Caco-2 (cell line): ENCODE data around the gene MON2. TPM values are rescaled to one million over a fixed set of nuclear protein-coding genes. Genes with fewer than 3 reads are reported as not detected.

Experiments
- BruUV-seq: library from RNA; stranded (reverse); fragments of 400-500 nt; replicated peaks from 2 replicates; lab custom pipeline; 2021; lab: Mats Ljungman, UMichigan
- CTCF ChIA-PET: fragments of 300-600 bp; sonication (Branson Sonifier 250); formaldehyde crosslinking; loops from one replicate; lab custom pipeline; 2022; ENCODE audit warnings: antibody characterized with exemption; lab: Charles Lee
- POLR2A ChIA-PET: fragments of 300-600 bp; sonication (Branson Sonifier 250); formaldehyde crosslinking; loops from one replicate; lab custom pipeline; 2022; ENCODE audit warnings: antibody characterized with exemption; lab: Charles Lee
- DNase-seq, 2 experiments: peaks; one replicate each; pipeline versions ENCODE4 v3.0.0 to v3.0.0-alpha.2; 2020 to 2022
- H3K27me3 ChIP-seq: replicated peaks from 2 replicates; pipeline ENCODE4 v1.6.0; 2011; ENCODE audit warnings: low read length; ENCODE audit not compliant: control insufficient read depth, insufficient read depth
- H3K36me3 ChIP-seq: 2 replicates; pipeline ENCODE4 v1.5.1; 2011; ENCODE audit warnings: low read length; ENCODE audit not compliant: control insufficient read depth, insufficient read depth
- H3K4me1 ChIP-seq: fragments of 250-450 bp; sonication (Bioruptor Pico); 2 replicates; pipeline ENCODE4 v1.5.1; 2020; ENCODE audit warnings: mild to moderate bottlenecking
- H3K4me3 ChIP-seq: 2 replicates; pipeline ENCODE4 v1.5.1; 2011; ENCODE audit warnings: low read depth, mild to moderate bottlenecking, control low read depth, low read length
- H3K9me3 ChIP-seq: fragments of 250-450 bp; sonication (Bioruptor Pico); 2 replicates; pipeline ENCODE4 v1.5.1; 2020; ENCODE audit warnings: mild to moderate bottlenecking, moderate library complexity
- H3K27ac Mint-ChIP-seq: one replicate; pipeline ENCODE4 v1.8.0; 2022; ENCODE audit warnings: mixed read lengths; ENCODE audit not compliant: unreplicated experiment
- H3K27me3 Mint-ChIP-seq: one replicate; pipeline ENCODE4 v1.8.0; 2022; ENCODE audit warnings: mixed read lengths; ENCODE audit not compliant: insufficient read depth, unreplicated experiment
- H3K36me3 Mint-ChIP-seq: one replicate; pipeline ENCODE4 v1.8.0; 2022; ENCODE audit warnings: mild to moderate bottlenecking, mixed read lengths; ENCODE audit not compliant: insufficient read depth, unreplicated experiment
- H3K4me1 Mint-ChIP-seq: one replicate; pipeline ENCODE4 v1.8.0; 2022; ENCODE audit warnings: low read depth, mixed read lengths; ENCODE audit not compliant: unreplicated experiment
- H3K4me3 Mint-ChIP-seq: one replicate; pipeline ENCODE4 v1.8.0; 2022; ENCODE audit warnings: mild to moderate bottlenecking, moderate library complexity, mixed read lengths; ENCODE audit not compliant: unreplicated experiment
- H3K9me3 Mint-ChIP-seq: one replicate; pipeline ENCODE4 v1.8.0; 2022; ENCODE audit warnings: mixed read lengths; ENCODE audit not compliant: unreplicated experiment
- intact Hi-C: fragments of 100-400 bp; cut with micrococcal nuclease; formaldehyde crosslinking; loops from one replicate; pipeline ENCODE4 v1.10.0; 2022; ENCODE audit not compliant: unreplicated experiment
- total RNA-seq: library from RNA; stranded (reverse); gene quantifications from 2 replicates; pipeline ENCODE4 v1.2.3, GENCODE V29; 2022
- TF ChIP-seq, protein P1 (sequence below), 2 experiments: fragments of 200-600 bp in 1 of 2; IDR thresholded peaks; 1 replicate in 1 of 2; 2 replicates in 1 of 2; pipeline versions ENCODE4 v1.5.1 to v1.8.0; 2011 to 2022; ENCODE audit warnings: antibody characterized with exemption in 1 of 2, control low read depth in 1 of 2, inconsistent platforms in 1 of 2, low read depth in 1 of 2, low read length in 1 of 2, mild to moderate bottlenecking in 1 of 2, moderate library complexity in 1 of 2; ENCODE audit not compliant: insufficient read depth in 1 of 2, severe bottlenecking in 1 of 2, unreplicated experiment in 1 of 2

MON2 gene
- total RNA-seq, 1 experiment from 2014 or later: 30.8 TPM

DNA sequence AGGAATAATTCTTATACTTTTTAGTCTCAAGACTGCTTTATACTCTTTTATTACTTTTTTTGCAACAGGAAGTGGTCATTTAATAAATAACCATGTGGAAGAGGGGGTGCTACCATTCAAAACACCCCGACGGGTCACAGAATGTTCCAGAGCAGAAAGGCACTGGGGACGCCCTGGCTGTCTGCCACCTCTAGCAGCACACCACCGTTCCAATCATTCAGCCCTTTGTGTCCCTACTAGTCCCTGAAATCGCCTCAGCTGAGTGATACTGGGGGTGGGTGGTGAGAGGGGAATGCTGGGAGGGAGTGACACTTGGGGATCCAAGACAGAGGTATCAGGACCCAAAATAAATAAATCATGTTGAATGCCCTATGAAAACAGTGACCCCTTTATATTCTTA is 52.4 kb downstream of the MON2 start:
- intact Hi-C loops: no loop called here
- Mint-ChIP-seq H3K9me3 (no peaks in the 10 kb centered on the region), H3K36me3 (peaks cover 4% of the 10 kb centered on the region), H3K4me1 (no peaks in the 10 kb centered on the region), H3K4me3 (no peak overlapping the region), H3K27ac (no peak overlapping the region), H3K27me3 (no peaks in the 10 kb centered on the region)
- no peaks in the 10 kb centered on the region for H3K36me3 ChIP-seq
- ChIA-PET CTCF (no interaction called here), POLR2A (no interaction called here)
- H3K27me3 ChIP-seq: no peaks in the 10 kb centered on the region
- TF ChIP-seq, protein P1, sequence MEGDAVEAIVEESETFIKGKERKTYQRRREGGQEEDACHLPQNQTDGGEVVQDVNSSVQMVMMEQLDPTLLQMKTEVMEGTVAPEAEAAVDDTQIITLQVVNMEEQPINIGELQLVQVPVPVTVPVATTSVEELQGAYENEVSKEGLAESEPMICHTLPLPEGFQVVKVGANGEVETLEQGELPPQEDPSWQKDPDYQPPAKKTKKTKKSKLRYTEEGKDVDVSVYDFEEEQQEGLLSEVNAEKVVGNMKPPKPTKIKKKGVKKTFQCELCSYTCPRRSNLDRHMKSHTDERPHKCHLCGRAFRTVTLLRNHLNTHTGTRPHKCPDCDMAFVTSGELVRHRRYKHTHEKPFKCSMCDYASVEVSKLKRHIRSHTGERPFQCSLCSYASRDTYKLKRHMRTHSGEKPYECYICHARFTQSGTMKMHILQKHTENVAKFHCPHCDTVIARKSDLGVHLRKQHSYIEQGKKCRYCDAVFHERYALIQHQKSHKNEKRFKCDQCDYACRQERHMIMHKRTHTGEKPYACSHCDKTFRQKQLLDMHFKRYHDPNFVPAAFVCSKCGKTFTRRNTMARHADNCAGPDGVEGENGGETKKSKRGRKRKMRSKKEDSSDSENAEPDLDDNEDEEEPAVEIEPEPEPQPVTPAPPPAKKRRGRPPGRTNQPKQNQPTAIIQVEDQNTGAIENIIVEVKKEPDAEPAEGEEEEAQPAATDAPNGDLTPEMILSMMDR (IDR thresholded peaks at IDR 0.05; ENCODE audit: insufficient read depth in 1 of 2, low read depth in 1 of 2, low read length in 1 of 2, severe bottlenecking in 1 of 2, unreplicated experiment in 1 of 2): no peak
- H3K4me1 ChIP-seq: peaks cover 12% of the 10 kb centered on the region; the same call in 1 of the 2 replicates
- no peak overlapping the region for H3K4me3 ChIP-seq
- BruUV-seq: no TSS peak
- DNase-seq: no peak
- no peaks in the 10 kb centered on the region for H3K9me3 ChIP-seq

DNA sequence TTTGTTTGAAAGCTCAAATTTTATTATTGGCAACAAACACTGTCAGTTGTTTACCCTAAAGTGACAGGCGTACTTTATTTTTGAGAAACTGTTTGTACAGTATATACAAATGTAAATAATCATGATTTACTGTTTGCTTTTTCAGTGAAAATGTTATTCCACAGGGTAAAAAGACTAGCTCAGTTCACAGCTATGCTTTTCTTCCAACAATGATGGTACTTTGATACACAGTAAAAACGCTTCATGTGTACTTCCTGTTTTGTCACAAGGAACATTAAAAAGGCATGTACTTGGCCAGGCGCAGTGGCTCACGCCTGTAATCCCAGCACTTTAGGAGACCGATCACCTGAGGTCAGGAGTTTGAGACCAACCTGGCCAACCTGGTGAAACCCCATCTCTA is 53.7 kb downstream of the MON2 start:
- Histone ChIP-seq H3K4me3 (no peak overlapping the region), H3K27me3 (no peaks in the 10 kb centered on the region), H3K9me3 (no peaks in the 10 kb centered on the region), H3K4me1 (peaks cover 12% of the 10 kb centered on the region; the same call in 1 of the 2 replicates), H3K36me3 (no peaks in the 10 kb centered on the region)
- Mint-ChIP-seq H3K36me3 (no peaks in the 10 kb centered on the region), H3K4me3 (no peak overlapping the region), H3K4me1 (no peaks in the 10 kb centered on the region), H3K9me3 (no peaks in the 10 kb centered on the region), H3K27ac (no peak overlapping the region), H3K27me3 (no peaks in the 10 kb centered on the region)
- BruUV-seq: no TSS peak
- TF ChIP-seq, protein P1 (IDR thresholded peaks at IDR 0.05; ENCODE audit: insufficient read depth in 1 of 2, low read depth in 1 of 2, low read length in 1 of 2, severe bottlenecking in 1 of 2, unreplicated experiment in 1 of 2): no peak
- ChIA-PET POLR2A (no interaction called here), CTCF (no interaction called here)
- intact Hi-C loops: no loop called here
- DNase-seq: no peak

DNA sequence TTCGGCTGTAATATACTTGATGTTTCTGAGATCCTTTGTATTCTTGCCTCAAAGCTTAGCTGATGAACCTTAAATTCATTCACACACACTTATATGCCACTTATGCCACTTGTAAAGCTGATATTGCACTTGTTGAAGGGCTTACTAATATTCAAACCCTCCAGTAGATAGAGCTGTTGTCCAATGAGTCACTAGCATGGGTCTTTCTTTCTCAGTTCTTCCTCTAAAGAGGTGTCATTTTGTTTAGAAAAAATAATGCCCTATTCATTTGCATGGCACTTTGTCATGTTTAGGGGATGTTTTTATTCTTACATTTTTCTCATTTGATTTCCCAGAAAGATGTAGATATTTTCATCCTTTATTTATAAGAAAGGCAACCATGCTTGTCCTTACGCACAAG is 56.4 kb downstream of the MON2 start:
- Mint-ChIP-seq H3K27me3 (no peaks in the 10 kb centered on the region), H3K36me3 (no peaks in the 10 kb centered on the region), H3K27ac (no peak overlapping the region), H3K4me1 (no peaks in the 10 kb centered on the region), H3K4me3 (no peak overlapping the region), H3K9me3 (no peaks in the 10 kb centered on the region)
- Histone ChIP-seq H3K27me3 (no peaks in the 10 kb centered on the region), H3K9me3 (no peaks in the 10 kb centered on the region), H3K36me3 (no peaks in the 10 kb centered on the region), H3K4me3 (no peak overlapping the region), H3K4me1 (peaks cover 12% of the 10 kb centered on the region; the same call in 1 of the 2 replicates)
- DNase-seq: no peak
- TF ChIP-seq, protein P1 (IDR thresholded peaks at IDR 0.05; ENCODE audit: insufficient read depth in 1 of 2, low read depth in 1 of 2, low read length in 1 of 2, severe bottlenecking in 1 of 2, unreplicated experiment in 1 of 2): no peak
- CTCF ChIA-PET: no interaction called here
- POLR2A ChIA-PET: no interaction called here
- intact Hi-C loops: no loop called here
- no TSS peak for BruUV-seq
